GM10266 (cell line): ENCODE data around the gene ERP27.

Experiments
- DNase-seq: peaks from one replicate; pipeline ENCODE4 v3.0.0; 2012; ENCODE audit errors: extremely low spot score
- CTCF ChIP-seq: IDR thresholded peaks from 2 replicates; pipeline ENCODE4 v1.5.1; 2012; ENCODE audit warnings: mild to moderate bottlenecking, low read depth; ENCODE audit not compliant: control insufficient read depth, insufficient read depth; ENCODE audit errors: missing control alignments

ERP27 gene

GRCh38 chr12:14883686-14884085 lies 54.7 kb downstream of the ERP27 start:
- no peak for TF ChIP-seq CTCF
- DNase-seq = no peak

GRCh38 chr12:14880890-14881453 lies 57.4 kb downstream of the ERP27 start:
- no peak for TF ChIP-seq CTCF
- no peak for DNase-seq

GRCh38 chr12:14879222-14879933 lies 59.0 kb downstream of the ERP27 start:
- no peak for DNase-seq
- TF ChIP-seq CTCF = no peak

- TF ChIP-seq CTCF = no peak
- no peak for DNase-seq
Measured at GRCh38 chr12:14878488-14878887, 59.8 kb downstream of the ERP27 start.

- DNase-seq = no peak
- no peak for TF ChIP-seq CTCF
Measured at GRCh38 chr12:14876833-14877232, 61.5 kb downstream of the ERP27 start.

- no peak for TF ChIP-seq CTCF
- DNase-seq = no peak
Measured at GRCh38 chr12:14874882-14875281, 63.5 kb downstream of the ERP27 start.

DNA sequence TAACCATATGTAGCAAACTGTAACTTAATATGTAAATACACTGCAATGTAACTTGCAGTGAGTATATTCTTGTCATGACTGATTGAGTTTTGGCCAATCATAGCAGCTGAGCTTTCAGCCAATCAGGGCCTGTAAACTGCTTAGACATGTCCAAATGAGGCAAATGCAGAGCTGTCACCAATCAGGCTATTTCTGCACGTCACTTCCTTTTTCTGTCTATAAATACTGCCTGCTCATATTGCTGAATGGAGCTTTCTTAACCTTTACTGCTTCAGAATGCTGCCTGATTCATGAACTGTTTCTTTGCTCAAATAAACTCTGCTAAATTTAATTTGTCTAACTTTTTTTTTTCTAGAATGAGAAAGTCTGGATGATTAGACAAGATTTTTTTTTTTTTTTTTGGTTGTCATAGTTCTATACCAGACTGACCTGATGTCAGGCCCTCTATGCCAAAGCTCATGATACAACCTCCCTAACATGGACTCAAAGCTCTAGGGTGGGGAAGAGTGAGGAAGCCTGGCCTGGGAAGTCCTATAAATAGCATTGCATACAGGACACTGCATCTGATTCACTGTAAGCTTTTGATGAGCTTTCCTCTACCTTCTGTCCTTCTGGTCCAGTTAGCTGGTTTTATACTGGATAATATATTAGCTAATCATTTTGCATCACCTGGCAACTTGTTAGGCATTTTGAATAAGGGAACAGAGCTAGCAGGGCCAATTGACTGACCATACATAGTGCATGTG lies 64.7 kb downstream of the ERP27 start:
- TF ChIP-seq CTCF = no peak
- no peak for DNase-seq
